22Rv1 (cell line): ENCODE results near the gene DNAJC5.

Experiments used
- ZFX ChIP-seq: fragments of 450-650 bp; IDR thresholded peaks from 2 replicates; pipeline ENCODE4 v1.6.1; 2017; ENCODE audit warnings: antibody characterized with exemption, borderline replicate concordance
- TF ChIP-seq, protein P1 (sequence below): fragments of 450-650 bp; IDR thresholded peaks from 2 replicates; pipeline ENCODE4 v1.5.1; 2017; ENCODE audit warnings: mild to moderate bottlenecking

DNA sequence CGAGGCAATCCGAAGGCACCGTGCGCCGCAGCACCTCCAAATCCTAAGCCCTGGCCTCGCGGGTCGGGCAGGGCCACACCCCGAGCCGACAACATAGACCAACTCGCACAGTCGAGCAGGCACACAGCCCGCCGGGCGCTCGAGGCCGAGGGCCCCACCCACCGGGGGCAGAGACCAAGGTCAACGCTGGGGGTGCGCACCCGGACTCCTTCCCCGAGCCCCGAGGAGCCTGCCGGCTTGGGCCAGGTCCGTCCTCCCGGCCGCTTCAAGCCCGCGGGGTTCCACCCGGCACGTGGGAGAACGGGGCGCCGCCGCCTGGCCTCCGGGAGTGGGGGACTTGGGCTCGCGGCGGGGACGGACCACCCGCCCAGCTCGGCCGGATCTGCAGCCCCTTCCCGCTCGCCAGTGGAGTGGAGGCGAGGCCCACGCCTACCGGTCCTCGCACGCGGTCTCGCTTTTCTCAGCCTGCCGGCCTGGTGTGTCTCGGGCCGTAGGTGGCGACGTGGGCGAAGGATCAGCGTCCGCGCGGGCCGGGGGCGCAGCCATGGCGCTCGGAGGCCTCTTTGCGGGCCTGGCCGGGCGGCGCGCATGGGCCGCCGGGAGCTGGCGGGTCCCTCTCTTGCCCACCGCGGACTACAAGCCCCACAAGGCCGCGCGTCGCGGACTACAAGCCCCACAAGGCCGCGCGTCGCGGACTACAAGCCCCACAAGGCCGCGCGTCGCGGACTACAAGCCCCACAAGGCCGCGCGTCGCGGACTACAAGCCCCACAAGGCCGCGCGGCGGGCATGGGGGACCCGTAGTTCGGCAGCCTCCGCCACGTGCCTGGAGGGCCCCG lies 61.1 kb downstream of the DNAJC5 start, which contains the start of gene UCKL1:
- TF ChIP-seq, protein P1, sequence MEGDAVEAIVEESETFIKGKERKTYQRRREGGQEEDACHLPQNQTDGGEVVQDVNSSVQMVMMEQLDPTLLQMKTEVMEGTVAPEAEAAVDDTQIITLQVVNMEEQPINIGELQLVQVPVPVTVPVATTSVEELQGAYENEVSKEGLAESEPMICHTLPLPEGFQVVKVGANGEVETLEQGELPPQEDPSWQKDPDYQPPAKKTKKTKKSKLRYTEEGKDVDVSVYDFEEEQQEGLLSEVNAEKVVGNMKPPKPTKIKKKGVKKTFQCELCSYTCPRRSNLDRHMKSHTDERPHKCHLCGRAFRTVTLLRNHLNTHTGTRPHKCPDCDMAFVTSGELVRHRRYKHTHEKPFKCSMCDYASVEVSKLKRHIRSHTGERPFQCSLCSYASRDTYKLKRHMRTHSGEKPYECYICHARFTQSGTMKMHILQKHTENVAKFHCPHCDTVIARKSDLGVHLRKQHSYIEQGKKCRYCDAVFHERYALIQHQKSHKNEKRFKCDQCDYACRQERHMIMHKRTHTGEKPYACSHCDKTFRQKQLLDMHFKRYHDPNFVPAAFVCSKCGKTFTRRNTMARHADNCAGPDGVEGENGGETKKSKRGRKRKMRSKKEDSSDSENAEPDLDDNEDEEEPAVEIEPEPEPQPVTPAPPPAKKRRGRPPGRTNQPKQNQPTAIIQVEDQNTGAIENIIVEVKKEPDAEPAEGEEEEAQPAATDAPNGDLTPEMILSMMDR = no peak; the same call in 1 of the 2 replicates
- TF ChIP-seq ZFX = no peak
